ENCODE results near the gene STARD10.

The STARD10 gene

GRCh38 chr11:72745511-72745910 is 48.3 kb downstream of the STARD10 start:
- Histone ChIP-seq H3K27me3 (ENCODE audit: control insufficient read depth, insufficient read depth, low read length, poor library complexity, severe bottlenecking) (no peaks in the 10 kb centered on the region), H3K36me3 (ENCODE audit: control insufficient read depth, insufficient read depth, low read length) (no peaks in the 10 kb centered on the region), H3K27ac (ENCODE audit: insufficient read depth, low read depth, low read length, poor library complexity, severe bottlenecking) (no peak overlapping the region), H3K9me3 (ENCODE audit: control insufficient read depth, low read length) (no peaks in the 10 kb centered on the region), H3K4me1 (ENCODE audit: control insufficient read depth, insufficient read depth, low read length) (peaks cover 29% of the 10 kb centered on the region), H3K4me3 (ENCODE audit: insufficient read depth, low read depth, low read length) (no peak overlapping the region)
- 85 to 86% methylated on average over 5 of the region's 5 CpGs for WGBS, 2 experiments

DNA sequence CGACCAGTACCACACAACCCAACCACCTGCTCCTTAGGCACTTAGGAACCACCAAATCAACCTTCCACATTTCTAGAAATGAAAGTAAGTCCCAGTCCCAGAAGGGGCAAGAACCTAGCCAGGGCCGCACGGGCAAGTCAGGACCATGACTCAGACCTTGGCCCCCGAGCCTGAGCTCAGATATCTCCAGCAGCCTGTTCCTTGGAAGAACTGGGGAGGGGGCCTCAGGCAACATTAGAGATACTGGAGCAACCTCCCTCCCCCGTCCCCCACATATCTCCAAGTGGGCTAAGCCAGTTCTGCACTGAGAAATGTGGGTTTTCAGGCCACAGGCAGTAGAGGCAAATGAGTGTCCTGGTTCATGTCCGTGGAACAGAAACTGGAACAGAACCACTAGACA is 49.4 kb downstream of the STARD10 start:
- 81 to 82% methylated on average over 6 of the region's 6 CpGs for WGBS, 2 experiments
- no peak overlapping the region for H3K4me3 ChIP-seq (ENCODE audit: insufficient read depth, low read depth, low read length)
- H3K4me1 ChIP-seq (ENCODE audit: control insufficient read depth, insufficient read depth, low read length), result peaks cover 29% of the 10 kb centered on the region
- H3K27me3 ChIP-seq (ENCODE audit: control insufficient read depth, insufficient read depth, low read length, poor library complexity, severe bottlenecking), result no peaks in the 10 kb centered on the region
- H3K27ac ChIP-seq (ENCODE audit: insufficient read depth, low read depth, low read length, poor library complexity, severe bottlenecking), result no peak overlapping the region
- no peaks in the 10 kb centered on the region for H3K36me3 ChIP-seq (ENCODE audit: control insufficient read depth, insufficient read depth, low read length)
- no peaks in the 10 kb centered on the region for H3K9me3 ChIP-seq (ENCODE audit: control insufficient read depth, low read length)

DNA sequence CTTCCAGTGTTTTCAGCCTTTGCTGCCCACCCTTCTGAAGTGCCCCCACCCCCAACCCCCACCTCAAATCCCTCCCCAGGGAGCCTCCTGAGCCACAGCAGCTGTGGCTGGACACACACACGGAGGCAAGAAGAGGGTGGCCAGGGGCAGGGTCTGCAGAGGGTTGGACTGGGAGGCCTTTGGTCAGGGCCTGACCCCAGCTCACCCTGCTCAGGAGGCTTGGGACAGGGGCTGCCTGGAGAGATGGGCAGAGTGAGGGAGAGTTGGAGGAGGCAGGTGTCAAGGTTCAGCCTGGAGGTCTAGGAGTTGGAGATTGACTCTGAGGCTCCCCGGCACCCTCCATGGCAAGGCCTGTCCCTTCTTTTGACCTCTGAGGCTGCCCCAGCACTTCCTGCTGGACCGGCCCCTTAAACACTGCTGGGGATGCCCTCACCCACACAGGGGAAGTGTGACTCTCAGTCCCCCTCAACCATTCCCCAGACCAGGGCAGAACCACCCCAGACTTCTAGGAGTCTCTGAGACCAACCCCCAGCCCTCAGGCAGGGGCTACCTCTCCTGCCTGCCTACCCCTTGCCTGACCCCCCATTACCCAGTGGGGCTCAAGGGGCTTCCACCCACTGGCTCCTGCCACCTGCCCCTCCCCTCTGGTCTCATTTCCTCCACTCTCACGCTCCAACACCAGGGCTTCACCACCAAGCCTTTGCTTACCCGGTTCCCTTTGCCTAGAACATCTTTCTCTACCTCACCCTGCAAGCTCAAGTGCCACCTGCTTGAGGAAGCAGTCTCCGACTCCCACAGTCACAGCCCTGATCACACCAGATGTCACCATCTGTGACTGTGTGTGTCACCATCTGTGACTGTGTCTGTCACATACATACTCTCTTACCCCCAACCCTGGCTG is 50.3 kb downstream of the STARD10 start:
- 75 to 80% methylated on average over 6 of the region's 6 CpGs for WGBS, 2 experiments
- Histone ChIP-seq H3K27ac (ENCODE audit: insufficient read depth, low read depth, low read length, poor library complexity, severe bottlenecking) (no peak overlapping the region), H3K36me3 (ENCODE audit: control insufficient read depth, insufficient read depth, low read length) (no peaks in the 10 kb centered on the region), H3K4me1 (ENCODE audit: control insufficient read depth, insufficient read depth, low read length) (peaks cover 29% of the 10 kb centered on the region), H3K4me3 (ENCODE audit: insufficient read depth, low read depth, low read length) (no peak overlapping the region), H3K9me3 (ENCODE audit: control insufficient read depth, low read length) (no peaks in the 10 kb centered on the region), H3K27me3 (ENCODE audit: control insufficient read depth, insufficient read depth, low read length, poor library complexity, severe bottlenecking) (no peaks in the 10 kb centered on the region)

- H3K9me3 ChIP-seq (ENCODE audit: control insufficient read depth, low read length), result no peaks in the 10 kb centered on the region
- no peak overlapping the region for H3K4me3 ChIP-seq (ENCODE audit: insufficient read depth, low read depth, low read length)
- no peaks in the 10 kb centered on the region for H3K27me3 ChIP-seq (ENCODE audit: control insufficient read depth, insufficient read depth, low read length, poor library complexity, severe bottlenecking)
- 86 to 93% methylated on average over 7 of the region's 7 CpGs for WGBS, 2 experiments
- peaks cover 29% of the 10 kb centered on the region for H3K4me1 ChIP-seq (ENCODE audit: control insufficient read depth, insufficient read depth, low read length)
- H3K36me3 ChIP-seq (ENCODE audit: control insufficient read depth, insufficient read depth, low read length), result no peaks in the 10 kb centered on the region
- H3K27ac ChIP-seq (ENCODE audit: insufficient read depth, low read depth, low read length, poor library complexity, severe bottlenecking), result no peak overlapping the region
Observed at GRCh38 chr11:72742513-72743320, 51.1 kb downstream of the STARD10 start.

GRCh38 chr11:72741849-72742512 is 51.9 kb downstream of the STARD10 start:
- Histone ChIP-seq H3K4me3 (ENCODE audit: insufficient read depth, low read depth, low read length) (no peak overlapping the region), H3K27me3 (ENCODE audit: control insufficient read depth, insufficient read depth, low read length, poor library complexity, severe bottlenecking) (no peaks in the 10 kb centered on the region), H3K27ac (ENCODE audit: insufficient read depth, low read depth, low read length, poor library complexity, severe bottlenecking) (no peak overlapping the region), H3K36me3 (ENCODE audit: control insufficient read depth, insufficient read depth, low read length) (no peaks in the 10 kb centered on the region), H3K9me3 (ENCODE audit: control insufficient read depth, low read length) (no peaks in the 10 kb centered on the region), H3K4me1 (ENCODE audit: control insufficient read depth, insufficient read depth, low read length) (peaks cover 25% of the 10 kb centered on the region)
- 84% methylated on average over 7 of the region's 7 CpGs for WGBS, 2 experiments

DNA sequence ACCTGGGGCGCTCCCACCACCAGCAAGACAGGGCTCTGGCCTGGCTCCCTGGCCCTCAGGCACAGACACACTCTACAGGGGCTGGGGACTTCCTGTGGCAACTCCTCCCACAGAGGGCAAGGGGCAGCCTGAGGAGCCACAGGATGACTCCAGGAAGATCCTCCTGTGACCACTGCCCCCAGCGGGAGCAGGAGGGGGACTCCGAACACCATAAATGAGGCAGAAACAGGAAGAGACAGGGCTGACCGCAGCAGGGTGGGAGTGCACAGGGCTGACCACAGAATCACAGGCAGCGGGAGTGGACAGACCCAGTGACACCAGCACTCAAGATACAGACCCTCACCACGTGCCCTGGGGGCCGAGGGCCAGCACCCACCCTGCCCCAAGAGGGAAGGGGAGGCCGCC is 52.4 kb downstream of the STARD10 start:
- H3K27ac ChIP-seq (ENCODE audit: insufficient read depth, low read depth, low read length, poor library complexity, severe bottlenecking), result no peak overlapping the region
- no peaks in the 10 kb centered on the region for H3K36me3 ChIP-seq (ENCODE audit: control insufficient read depth, insufficient read depth, low read length)
- 70 to 74% methylated on average over 8 of the region's 8 CpGs for WGBS, 2 experiments
- no peaks in the 10 kb centered on the region for H3K27me3 ChIP-seq (ENCODE audit: control insufficient read depth, insufficient read depth, low read length, poor library complexity, severe bottlenecking)
- H3K4me3 ChIP-seq (ENCODE audit: insufficient read depth, low read depth, low read length), result no peak overlapping the region
- no peaks in the 10 kb centered on the region for H3K9me3 ChIP-seq (ENCODE audit: control insufficient read depth, low read length)
- H3K4me1 ChIP-seq (ENCODE audit: control insufficient read depth, insufficient read depth, low read length), result peaks cover 24% of the 10 kb centered on the region

DNA sequence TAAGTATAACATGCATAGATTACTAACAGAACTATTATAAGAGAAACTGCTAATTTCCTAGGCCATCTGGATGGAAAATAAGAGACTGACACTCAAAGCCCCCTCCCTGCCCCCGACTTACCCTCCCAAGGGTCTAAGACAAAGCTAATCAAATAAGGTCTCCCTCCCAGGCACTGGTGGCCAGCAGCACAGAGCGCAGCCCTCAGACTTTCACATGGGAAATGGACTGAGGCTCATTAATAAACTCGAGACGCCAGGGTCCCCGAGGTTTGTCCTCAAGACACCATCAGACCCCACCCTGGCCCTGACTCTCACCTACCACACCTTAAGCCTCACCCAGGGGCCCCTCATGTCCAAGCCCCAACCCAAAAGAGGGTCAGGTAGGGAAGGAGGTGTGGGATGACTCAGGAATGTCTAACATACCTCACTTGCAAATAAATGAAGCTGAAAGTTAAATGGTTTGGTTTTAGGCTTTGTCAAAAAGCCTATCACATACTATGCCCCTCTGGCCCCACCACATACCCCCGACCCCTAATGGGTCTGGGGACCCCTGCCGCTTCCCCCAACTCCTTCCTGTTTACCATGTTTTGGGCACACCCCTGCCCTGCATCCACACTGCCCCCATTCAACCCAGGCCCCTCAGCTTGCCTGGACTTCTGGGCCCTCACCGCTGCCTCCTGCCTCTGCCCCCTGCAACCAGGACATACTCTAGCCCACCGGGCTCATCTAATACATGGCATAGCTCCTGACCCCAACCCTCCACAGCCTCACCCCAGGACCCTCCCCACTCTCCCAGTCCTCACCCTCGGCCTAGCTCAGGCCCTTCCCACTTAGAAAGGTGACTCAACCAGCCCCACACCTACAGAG is 53.1 kb downstream of the STARD10 start:
- Histone ChIP-seq H3K36me3 (ENCODE audit: control insufficient read depth, insufficient read depth, low read length) (no peaks in the 10 kb centered on the region), H3K27me3 (ENCODE audit: control insufficient read depth, insufficient read depth, low read length, poor library complexity, severe bottlenecking) (no peaks in the 10 kb centered on the region), H3K27ac (ENCODE audit: insufficient read depth, low read depth, low read length, poor library complexity, severe bottlenecking) (no peak overlapping the region), H3K4me3 (ENCODE audit: insufficient read depth, low read depth, low read length) (no peak overlapping the region), H3K9me3 (ENCODE audit: control insufficient read depth, low read length) (no peaks in the 10 kb centered on the region), H3K4me1 (ENCODE audit: control insufficient read depth, insufficient read depth, low read length) (peaks cover 27% of the 10 kb centered on the region)
- WGBS, 2 experiments, result 71 to 73% methylated on average over 10 of the region's 10 CpGs

- H3K4me3 ChIP-seq (ENCODE audit: insufficient read depth, low read depth, low read length), result no peak overlapping the region
- H3K36me3 ChIP-seq (ENCODE audit: control insufficient read depth, insufficient read depth, low read length), result no peaks in the 10 kb centered on the region
- H3K4me1 ChIP-seq (ENCODE audit: control insufficient read depth, insufficient read depth, low read length), result peaks cover 27% of the 10 kb centered on the region
- WGBS, 2 experiments, result 95 to 97% methylated on average over 2 of the region's 2 CpGs
- no peaks in the 10 kb centered on the region for H3K9me3 ChIP-seq (ENCODE audit: control insufficient read depth, low read length)
- no peaks in the 10 kb centered on the region for H3K27me3 ChIP-seq (ENCODE audit: control insufficient read depth, insufficient read depth, low read length, poor library complexity, severe bottlenecking)
- no peak overlapping the region for H3K27ac ChIP-seq (ENCODE audit: insufficient read depth, low read depth, low read length, poor library complexity, severe bottlenecking)
Observed at GRCh38 chr11:72740060-72740424, 53.8 kb downstream of the STARD10 start.

DNA sequence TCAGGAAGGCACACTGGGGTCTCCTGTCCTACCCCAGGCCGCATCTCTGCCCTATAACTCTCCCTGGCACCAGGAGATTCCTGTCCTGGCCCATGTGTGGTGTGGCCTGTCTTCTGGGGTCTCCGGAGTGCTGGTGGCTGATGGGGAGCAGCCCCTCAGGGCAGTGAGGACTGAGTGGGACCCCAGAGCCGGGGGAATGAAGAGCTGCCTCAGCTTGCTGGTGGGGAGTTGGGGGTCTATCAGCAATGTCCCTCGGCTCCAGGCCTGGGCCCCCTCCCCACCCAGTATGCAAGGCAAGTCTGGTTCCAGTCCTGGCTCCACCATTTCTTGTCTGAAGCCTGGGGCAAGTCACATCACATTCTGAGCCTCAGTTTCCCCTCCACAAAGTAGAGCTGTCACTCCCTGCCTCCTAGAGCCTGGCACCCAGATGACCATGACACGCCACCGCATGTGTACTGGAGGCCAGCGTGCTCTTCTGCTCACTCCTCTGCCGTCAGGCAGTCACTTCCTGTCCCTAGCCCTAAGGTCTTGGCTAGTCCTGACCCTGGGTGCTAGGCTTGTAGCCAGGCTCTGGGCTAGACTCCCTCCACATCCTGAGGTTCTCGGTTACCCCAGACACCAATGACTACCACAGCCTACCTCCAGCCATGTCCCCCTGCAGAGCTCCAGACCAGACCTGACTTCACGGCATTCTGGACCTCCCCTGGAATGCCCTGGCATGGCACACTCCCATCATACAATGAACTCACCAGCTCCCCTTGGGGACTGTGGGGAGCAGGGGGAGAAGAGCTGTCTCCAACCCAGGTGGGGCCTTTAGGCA is 54.4 kb downstream of the STARD10 start:
- Histone ChIP-seq H3K4me1 (ENCODE audit: control insufficient read depth, insufficient read depth, low read length) (peaks cover 27% of the 10 kb centered on the region), H3K9me3 (ENCODE audit: control insufficient read depth, low read length) (no peaks in the 10 kb centered on the region), H3K4me3 (ENCODE audit: insufficient read depth, low read depth, low read length) (no peak overlapping the region), H3K27ac (ENCODE audit: insufficient read depth, low read depth, low read length, poor library complexity, severe bottlenecking) (no peak overlapping the region), H3K36me3 (ENCODE audit: control insufficient read depth, insufficient read depth, low read length) (no peaks in the 10 kb centered on the region), H3K27me3 (ENCODE audit: control insufficient read depth, insufficient read depth, low read length, poor library complexity, severe bottlenecking) (no peaks in the 10 kb centered on the region)
- 81 to 83% methylated on average over 10 of the region's 10 CpGs for WGBS, 2 experiments

Measured in ectodermal cell (in vitro differentiated cells).